GM23338 (cell line): ENCODE measurements around the gene SEC16B. TPM values are rescaled to one million over a fixed set of nuclear protein-coding genes. Genes with fewer than 3 reads are reported as not detected.

Source experiments
- ATAC-seq: fragments of 200-7000 bp; cut with Tn5 transposase; 3 replicates; pipeline ENCODE4 v1.9.1; 2020
- DNase-seq: peaks from one replicate; pipeline ENCODE4 v3.0.0-alpha.2; 2015; ENCODE audit warnings: low spot score
- H2AFZ ChIP-seq: fragments of 200-600 bp; sonication (generic); 2 replicates; pipeline ENCODE4 v1.8.0; 2016; ENCODE audit warnings: antibody characterized with exemption, mild to moderate bottlenecking, moderate library complexity
- H3F3A ChIP-seq: fragments of 200-600 bp; sonication (generic); replicated peaks from 2 replicates; pipeline ENCODE4 v1.8.0; 2017; ENCODE audit warnings: antibody characterized with exemption, mixed run types, low read depth
- H3K27ac ChIP-seq: fragments of 200-600 bp; sonication (generic); 2 replicates; pipeline ENCODE4 v1.6.1; 2016; ENCODE audit warnings: low read depth
- H3K27me3 ChIP-seq: fragments of 200-600 bp; sonication (generic); 2 replicates; pipeline ENCODE4 v1.8.0; 2016; ENCODE audit warnings: mild to moderate bottlenecking, mixed run types, moderate library complexity; ENCODE audit not compliant: insufficient read depth
- H3K36me3 ChIP-seq: fragments of 200-600 bp; sonication (generic); 2 replicates; pipeline ENCODE4 v1.8.0; 2016; ENCODE audit warnings: mild to moderate bottlenecking; ENCODE audit not compliant: insufficient read depth
- H3K4me1 ChIP-seq: fragments of 200-600 bp; sonication (generic); 2 replicates; pipeline ENCODE4 v1.8.0; 2016; ENCODE audit warnings: mild to moderate bottlenecking, moderate library complexity; ENCODE audit not compliant: insufficient read depth
- H3K4me2 ChIP-seq: fragments of 200-600 bp; sonication (generic); 2 replicates; pipeline ENCODE4 v1.7.1; 2017; ENCODE audit warnings: mixed run types
- H3K4me3 ChIP-seq: fragments of 200-600 bp; sonication (generic); 2 replicates; pipeline ENCODE4 v1.6.1; 2016; ENCODE audit warnings: mixed run types
- H3K79me2 ChIP-seq: fragments of 200-600 bp; sonication (generic); replicated peaks from 2 replicates; pipeline ENCODE4 v1.8.0; 2017; ENCODE audit warnings: mild to moderate bottlenecking; ENCODE audit not compliant: insufficient read depth
- H3K9me2 ChIP-seq: fragments of 200-600 bp; sonication (generic); 2 replicates; pipeline ENCODE4 v1.8.0; 2017; ENCODE audit not compliant: insufficient read depth
- H4K20me1 ChIP-seq: fragments of 200-600 bp; sonication (generic); replicated peaks from 2 replicates; pipeline ENCODE4 v1.8.0; 2017; ENCODE audit warnings: mild to moderate bottlenecking; ENCODE audit not compliant: insufficient read depth
- H3K27ac Mint-ChIP-seq: 2 replicates; pipeline ENCODE4 v1.8.0; 2020; ENCODE audit warnings: inconsistent platforms, mild to moderate bottlenecking, moderate library complexity, mixed read lengths
- H3K27me3 Mint-ChIP-seq: 3 replicates; pipeline ENCODE4 v1.8.0; 2022; ENCODE audit warnings: low read depth, mild to moderate bottlenecking, moderate library complexity, mixed read lengths, inconsistent platforms; ENCODE audit not compliant: insufficient read depth, poor library complexity
- H3K36me3 Mint-ChIP-seq: 3 replicates; pipeline ENCODE4 v1.8.0; 2021; ENCODE audit warnings: low read depth, mild to moderate bottlenecking, inconsistent platforms, moderate library complexity, mixed read lengths
- H3K4me1 Mint-ChIP-seq: 3 replicates; pipeline ENCODE4 v1.8.0; 2020; ENCODE audit warnings: mild to moderate bottlenecking, inconsistent platforms, mixed read lengths
- H3K4me3 Mint-ChIP-seq: 3 replicates; pipeline ENCODE4 v1.8.0; 2021; ENCODE audit warnings: moderate library complexity, mild to moderate bottlenecking, inconsistent platforms, mixed read lengths
- H3K9me3 Mint-ChIP-seq: 3 replicates; pipeline ENCODE4 v1.8.0; 2020; ENCODE audit warnings: moderate library complexity, mild to moderate bottlenecking, inconsistent platforms, mixed read lengths
- CREB1 ChIP-seq: fragments of 250-450 bp; sonication (Bioruptor Pico); IDR thresholded peaks from 2 replicates; pipeline ENCODE4 v1.5.0; 2020; ENCODE audit warnings: low read depth, mild to moderate bottlenecking, moderate library complexity
- EZH2 ChIP-seq: fragments of 200-600 bp; sonication (generic); IDR thresholded peaks from one replicate; pipeline ENCODE4 v1.8.0; 2017; ENCODE audit warnings: antibody characterized with exemption, mild to moderate bottlenecking, low read depth; ENCODE audit not compliant: unreplicated experiment
- EZH2phosphoT487 ChIP-seq: fragments of 200-600 bp; sonication (generic); IDR thresholded peaks from one replicate; pipeline ENCODE4 v1.8.1; 2018; ENCODE audit warnings: antibody characterized with exemption; ENCODE audit not compliant: unreplicated experiment
- JUNB ChIP-seq: IDR thresholded peaks from one replicate; pipeline ENCODE4 v1.6.1; 2016; ENCODE audit warnings: antibody characterized with exemption; ENCODE audit not compliant: unreplicated experiment
- POLR2AphosphoS5 ChIP-seq: IDR thresholded peaks from 2 replicates; pipeline ENCODE4 v1.6.1; 2016; ENCODE audit warnings: antibody characterized with exemption, low read depth
- ZNF114 ChIP-seq: fragments of 250-450 bp; sonication (Bioruptor Pico); IDR thresholded peaks from 2 replicates; pipeline ENCODE4 v1.5.0; 2020; ENCODE audit warnings: mild to moderate bottlenecking, moderate library complexity
- ZNF331 ChIP-seq: fragments of 250-450 bp; sonication (Bioruptor Pico); IDR thresholded peaks from 2 replicates; pipeline ENCODE4 v1.5.0; 2020; ENCODE audit warnings: low read depth, mild to moderate bottlenecking, moderate library complexity
- ZNF462 ChIP-seq: fragments of 250-450 bp; sonication (Bioruptor Pico); IDR thresholded peaks from 2 replicates; pipeline ENCODE4 v1.5.0; 2020; ENCODE audit warnings: mild to moderate bottlenecking, moderate library complexity
- polyA plus RNA-seq: library from polyadenylated mRNA; unstranded; fragments of >200 nt; fragmentation: Nextera tagmentation; extraction: Ambion mirVana; gene quantifications from 2 replicates; pipeline ENCODE4 v1.2.1, GENCODE V29; 2016
- total RNA-seq: library from RNA; depleted of rRNA; stranded (reverse); fragments of >200 nt; shearing (Covaris generic); gene quantifications from 2 replicates; pipeline ENCODE4 v1.2.3, GENCODE V29; 2014
- TF ChIP-seq, protein P1 (sequence below), 2 experiments: fragments of 200-600 bp in 1 of 2; sonication (generic) in 1 of 2; conservative IDR thresholded peaks; 2 replicates each; pipeline versions ENCODE4 v1.5.1 to v1.6.1; 2016 to 2017; ENCODE audit warnings: antibody characterized with exemption in 2 of 2, low read depth in 2 of 2, mild to moderate bottlenecking in 2 of 2, moderate library complexity in 1 of 2
- TF ChIP-seq, protein P2 (sequence below): IDR thresholded peaks from 2 replicates; pipeline ENCODE4 v1.6.1; 2016; ENCODE audit warnings: antibody characterized with exemption

SEC16B gene
- total and polyA plus RNA-seq, 2 experiments from 2014 or later: 0.29 to 1.2 TPM

- no peak overlapping the region for H3K4me2 ChIP-seq
- no peak for ATAC-seq
- H3K9me3 Mint-ChIP-seq: no peaks in the 10 kb centered on the region
- H2AFZ ChIP-seq: no peak overlapping the region
- H3F3A ChIP-seq: 0 out of 2 replicates have a peak, but pooled peaks cover 3% of the 10 kb centered on the region
- H3K27me3 Mint-ChIP-seq: peaks cover 3% of the 10 kb centered on the region
- H3K4me1 Mint-ChIP-seq: peaks cover 9% of the 10 kb centered on the region
- no peaks in the 10 kb centered on the region for H3K79me2 ChIP-seq
- no peak for TF ChIP-seq CREB1 (CRISPR knock-in tag)
- TF ChIP-seq EZH2phosphoT487: no peak
- TF ChIP-seq, protein P1, sequence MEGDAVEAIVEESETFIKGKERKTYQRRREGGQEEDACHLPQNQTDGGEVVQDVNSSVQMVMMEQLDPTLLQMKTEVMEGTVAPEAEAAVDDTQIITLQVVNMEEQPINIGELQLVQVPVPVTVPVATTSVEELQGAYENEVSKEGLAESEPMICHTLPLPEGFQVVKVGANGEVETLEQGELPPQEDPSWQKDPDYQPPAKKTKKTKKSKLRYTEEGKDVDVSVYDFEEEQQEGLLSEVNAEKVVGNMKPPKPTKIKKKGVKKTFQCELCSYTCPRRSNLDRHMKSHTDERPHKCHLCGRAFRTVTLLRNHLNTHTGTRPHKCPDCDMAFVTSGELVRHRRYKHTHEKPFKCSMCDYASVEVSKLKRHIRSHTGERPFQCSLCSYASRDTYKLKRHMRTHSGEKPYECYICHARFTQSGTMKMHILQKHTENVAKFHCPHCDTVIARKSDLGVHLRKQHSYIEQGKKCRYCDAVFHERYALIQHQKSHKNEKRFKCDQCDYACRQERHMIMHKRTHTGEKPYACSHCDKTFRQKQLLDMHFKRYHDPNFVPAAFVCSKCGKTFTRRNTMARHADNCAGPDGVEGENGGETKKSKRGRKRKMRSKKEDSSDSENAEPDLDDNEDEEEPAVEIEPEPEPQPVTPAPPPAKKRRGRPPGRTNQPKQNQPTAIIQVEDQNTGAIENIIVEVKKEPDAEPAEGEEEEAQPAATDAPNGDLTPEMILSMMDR (conservative IDR thresholded peaks at IDR 0.05; ENCODE audit: low read depth in 2 of 2): no peak
- TF ChIP-seq ZNF114 (CRISPR knock-in tag): no peak
- TF ChIP-seq POLR2AphosphoS5: no peak
- TF ChIP-seq ZNF462: no peak
- no peak for TF ChIP-seq JUNB
- TF ChIP-seq, protein P2, sequence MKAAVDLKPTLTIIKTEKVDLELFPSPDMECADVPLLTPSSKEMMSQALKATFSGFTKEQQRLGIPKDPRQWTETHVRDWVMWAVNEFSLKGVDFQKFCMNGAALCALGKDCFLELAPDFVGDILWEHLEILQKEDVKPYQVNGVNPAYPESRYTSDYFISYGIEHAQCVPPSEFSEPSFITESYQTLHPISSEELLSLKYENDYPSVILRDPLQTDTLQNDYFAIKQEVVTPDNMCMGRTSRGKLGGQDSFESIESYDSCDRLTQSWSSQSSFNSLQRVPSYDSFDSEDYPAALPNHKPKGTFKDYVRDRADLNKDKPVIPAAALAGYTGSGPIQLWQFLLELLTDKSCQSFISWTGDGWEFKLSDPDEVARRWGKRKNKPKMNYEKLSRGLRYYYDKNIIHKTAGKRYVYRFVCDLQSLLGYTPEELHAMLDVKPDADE: no peak
- TF ChIP-seq ZNF331 (CRISPR knock-in tag): no peak
- TF ChIP-seq EZH2: no peak
- no peaks in the 10 kb centered on the region for H3K9me2 ChIP-seq
- no peaks in the 10 kb centered on the region for H3K36me3 Mint-ChIP-seq
- H3K27ac ChIP-seq: no peak overlapping the region
- H3K4me1 ChIP-seq: peaks cover 5% of the 10 kb centered on the region; the same call in 1 of the 2 replicates
- H3K36me3 ChIP-seq: no peaks in the 10 kb centered on the region
- H3K27ac Mint-ChIP-seq: no peak overlapping the region
- no peak for DNase-seq
- H3K27me3 ChIP-seq: no peaks in the 10 kb centered on the region
- H3K4me3 Mint-ChIP-seq: no peak overlapping the region
- no peak overlapping the region for H3K4me3 ChIP-seq
- H4K20me1 ChIP-seq: no peaks in the 10 kb centered on the region
These were observed 27.9 kb downstream of the SEC16B start for GRCh38 chr1:177941976-177942375.
